Stimulated activated CD8-positive, alpha-beta memory T cell treated with anti-CD3 and anti-CD28 coated beads, Interleukin-2, amount 100 ng/mL, for 1 hour (primary cell): Measurements from ENCODE around the gene USP13.
"Not testable (repeated sequence)": the region's sequence is repeated elsewhere in the genome, so short reads cannot be mapped to it uniquely, and the experiment has no call there.

ENCODE experiments used
- DNase-seq, 2 donors: peaks; one replicate each; pipeline ENCODE4 v3.0.0-alpha.2; 2020; ENCODE audit warnings: low read depth in 2 of 2

Gene USP13, protein sequence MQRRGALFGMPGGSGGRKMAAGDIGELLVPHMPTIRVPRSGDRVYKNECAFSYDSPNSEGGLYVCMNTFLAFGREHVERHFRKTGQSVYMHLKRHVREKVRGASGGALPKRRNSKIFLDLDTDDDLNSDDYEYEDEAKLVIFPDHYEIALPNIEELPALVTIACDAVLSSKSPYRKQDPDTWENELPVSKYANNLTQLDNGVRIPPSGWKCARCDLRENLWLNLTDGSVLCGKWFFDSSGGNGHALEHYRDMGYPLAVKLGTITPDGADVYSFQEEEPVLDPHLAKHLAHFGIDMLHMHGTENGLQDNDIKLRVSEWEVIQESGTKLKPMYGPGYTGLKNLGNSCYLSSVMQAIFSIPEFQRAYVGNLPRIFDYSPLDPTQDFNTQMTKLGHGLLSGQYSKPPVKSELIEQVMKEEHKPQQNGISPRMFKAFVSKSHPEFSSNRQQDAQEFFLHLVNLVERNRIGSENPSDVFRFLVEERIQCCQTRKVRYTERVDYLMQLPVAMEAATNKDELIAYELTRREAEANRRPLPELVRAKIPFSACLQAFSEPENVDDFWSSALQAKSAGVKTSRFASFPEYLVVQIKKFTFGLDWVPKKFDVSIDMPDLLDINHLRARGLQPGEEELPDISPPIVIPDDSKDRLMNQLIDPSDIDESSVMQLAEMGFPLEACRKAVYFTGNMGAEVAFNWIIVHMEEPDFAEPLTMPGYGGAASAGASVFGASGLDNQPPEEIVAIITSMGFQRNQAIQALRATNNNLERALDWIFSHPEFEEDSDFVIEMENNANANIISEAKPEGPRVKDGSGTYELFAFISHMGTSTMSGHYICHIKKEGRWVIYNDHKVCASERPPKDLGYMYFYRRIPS

DNA sequence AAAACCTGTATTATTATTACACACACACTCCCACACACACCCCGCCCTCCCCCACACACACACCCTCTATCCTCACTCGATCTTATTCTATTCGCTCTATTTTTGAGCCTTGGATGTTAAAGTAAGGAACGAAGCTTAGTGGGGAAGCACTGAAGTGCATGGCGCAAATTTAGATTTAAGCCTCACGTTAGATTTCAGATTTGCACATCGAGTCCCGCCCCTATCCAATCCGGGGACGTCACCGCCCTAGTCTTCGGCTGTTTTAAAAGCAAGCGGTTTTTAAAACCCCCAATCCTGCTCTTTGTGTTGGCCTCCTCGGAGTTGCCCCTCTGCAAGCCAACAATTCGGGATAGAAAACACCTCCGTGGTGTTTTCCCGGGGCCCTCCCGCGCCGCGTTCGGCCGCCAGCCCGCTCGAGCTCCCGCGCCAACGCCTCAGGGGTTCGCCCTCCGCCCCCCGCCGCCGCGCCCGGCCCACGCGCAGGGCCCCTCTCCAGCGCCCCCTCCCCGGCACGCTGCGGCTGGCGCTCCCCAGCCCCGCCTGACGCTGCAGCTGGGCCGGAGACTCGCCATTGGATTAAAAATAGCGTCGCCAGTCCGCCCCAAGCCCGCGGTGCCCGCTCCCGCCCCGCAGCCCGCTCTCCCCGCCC lies at the start of gene USP13:
USP13 (plus strand) TSS at position 594 of the 649 bp plus-strand sequence. CDS start 186 bp downstream, outside the sequence.
- peak; percentile 8 to 30 for DNase-seq

DNA sequence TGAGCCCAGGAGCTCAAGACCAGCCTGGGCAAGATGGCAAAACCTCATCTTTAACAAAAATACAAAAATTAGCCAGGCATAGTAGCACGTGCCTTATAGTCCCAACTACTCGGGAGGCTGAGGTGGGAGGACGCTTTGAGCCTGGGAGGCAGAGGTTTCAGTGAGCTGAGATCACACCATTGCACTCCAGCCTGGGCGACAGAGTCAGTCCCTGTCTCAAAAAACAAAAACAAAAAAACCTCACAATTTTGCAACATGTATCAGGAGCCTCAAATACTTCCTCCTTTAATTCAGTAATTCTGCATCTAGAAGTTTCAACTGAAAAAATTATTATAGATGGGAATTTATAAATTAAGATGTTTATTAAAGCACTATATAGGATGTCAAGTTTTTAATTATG lies 49.5 kb upstream of the USP13 start:
- DNase-seq = no peak

DNA sequence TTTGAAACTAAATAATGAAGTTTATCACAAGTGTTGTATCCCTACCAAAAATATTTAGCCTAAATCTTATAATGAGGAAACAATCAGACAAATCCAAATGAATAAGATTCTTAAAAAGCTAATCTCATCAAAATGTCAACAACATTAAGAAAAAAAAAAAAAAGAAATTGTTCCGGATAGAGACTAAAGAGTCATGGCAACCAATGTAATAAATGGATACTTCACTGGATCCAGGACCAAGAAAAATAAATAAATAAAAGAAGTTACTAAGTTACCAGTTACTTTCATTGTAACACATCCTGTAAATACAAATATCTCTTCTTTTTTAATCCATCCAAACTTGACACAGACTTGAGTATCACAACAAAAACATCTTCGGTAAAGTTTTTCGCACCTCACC lies 49.0 kb upstream of the USP13 start:
- no peak for DNase-seq

DNA sequence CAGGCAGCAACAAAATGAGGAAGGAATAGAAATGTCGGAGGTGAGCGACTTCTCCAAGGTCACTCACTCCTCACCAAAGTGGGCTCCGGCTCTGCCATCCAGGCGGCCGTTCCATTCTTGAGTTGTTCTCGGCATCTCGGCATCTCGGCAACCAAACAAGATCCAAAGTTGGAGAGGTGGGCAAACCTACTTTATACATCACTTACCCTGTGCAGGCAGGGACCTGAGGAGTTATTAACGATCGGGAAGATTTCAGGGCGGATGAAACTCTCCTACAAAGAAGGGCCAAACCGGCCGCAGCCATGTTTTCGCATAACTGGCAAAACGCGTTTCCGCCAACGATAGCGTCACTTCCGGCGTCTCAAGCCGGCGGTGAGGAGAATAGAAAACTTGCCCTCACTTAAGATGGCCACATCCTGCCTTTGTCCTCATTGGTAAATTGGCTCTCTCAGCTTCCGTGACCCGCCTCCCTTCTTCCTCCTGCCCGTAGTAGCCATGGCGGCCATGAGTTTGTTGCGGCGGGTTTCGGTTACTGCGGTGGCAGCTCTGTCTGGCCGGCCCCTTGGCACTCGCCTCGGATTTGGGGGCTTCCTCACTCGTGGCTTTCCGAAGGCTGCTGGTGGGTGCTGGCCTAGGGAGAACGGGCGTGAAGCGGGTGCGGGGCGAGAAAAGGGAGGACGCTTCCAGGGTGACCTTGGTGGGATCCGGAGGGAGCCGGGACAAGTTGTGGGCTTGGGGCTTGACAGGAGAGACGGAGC lies 48.3 kb upstream of the USP13 start, which contains the start of the genes MRPL47 and NDUFB5:
MRPL47 (minus strand) TSS at position 318 of the 758 bp plus-strand sequence; CDS start at position 304, 14 bp downstream.
NDUFB5 (plus strand) TSS at position 474 of the 758 bp plus-strand sequence; CDS start at position 496, 22 bp downstream.
- DNase-seq = peak; percentile 82 to 85

DNA sequence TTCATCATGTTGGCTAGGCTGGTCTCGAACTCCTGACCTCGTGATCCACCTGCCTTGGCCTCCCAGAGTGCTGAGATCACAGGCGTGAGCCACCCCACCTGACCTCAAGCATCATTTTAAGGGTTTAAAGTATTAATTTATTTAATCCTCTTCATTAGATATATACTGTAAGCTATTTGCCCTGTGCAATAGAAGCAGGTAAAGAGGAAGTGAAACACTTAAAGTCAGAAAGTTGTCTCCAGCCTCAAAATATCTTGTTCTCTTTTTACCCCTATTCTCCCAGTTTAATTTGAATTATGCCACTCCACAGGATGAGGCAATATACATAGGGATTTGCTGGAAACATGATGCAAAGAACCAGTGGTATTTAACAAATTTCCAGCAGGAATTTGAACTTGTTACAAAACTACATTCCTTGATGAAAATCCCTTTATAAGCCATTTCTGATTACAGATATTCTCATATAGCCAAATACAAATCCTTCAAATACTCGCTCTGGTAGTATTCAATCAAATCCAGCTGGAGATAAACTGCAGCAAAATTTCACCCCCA lies 46.2 kb upstream of the USP13 start:
- no peak for DNase-seq

DNA sequence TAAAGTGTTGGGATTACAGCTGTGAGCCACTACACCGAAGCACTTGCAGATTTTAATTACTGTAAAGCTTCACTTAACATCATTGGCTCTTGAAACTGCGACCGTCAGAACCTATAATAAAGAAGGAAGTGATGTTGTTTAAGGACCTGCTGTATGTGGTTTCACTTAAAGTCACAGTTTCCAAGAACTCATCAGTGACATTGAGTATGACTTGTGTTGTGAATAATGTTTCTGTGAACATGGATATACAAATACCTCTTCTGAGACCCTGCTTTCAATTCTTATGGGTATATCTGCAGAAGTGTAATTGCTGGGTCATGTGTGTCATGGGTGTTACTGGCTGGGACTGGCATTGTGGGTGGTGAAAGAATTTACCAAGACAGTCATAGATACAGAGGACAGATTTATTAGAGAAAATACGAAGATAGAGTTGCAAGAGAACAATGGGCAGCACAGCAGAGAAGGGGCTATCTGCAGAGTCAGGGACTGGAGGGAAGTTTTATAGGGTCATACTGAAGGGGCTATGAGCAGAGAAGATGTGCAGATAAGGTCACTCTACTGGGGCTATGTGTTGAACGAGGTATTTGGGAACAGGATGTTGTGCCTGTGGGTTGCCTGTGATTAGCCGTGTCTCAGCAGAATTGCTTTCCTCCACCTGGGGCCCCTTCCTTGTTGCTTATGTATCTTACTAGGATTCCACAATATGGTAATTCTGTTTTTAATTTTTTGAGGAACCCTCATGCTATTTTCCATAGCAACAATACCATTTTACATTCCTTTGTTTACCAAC lies 43.7 kb upstream of the USP13 start:
- DNase-seq = no peak

DNA sequence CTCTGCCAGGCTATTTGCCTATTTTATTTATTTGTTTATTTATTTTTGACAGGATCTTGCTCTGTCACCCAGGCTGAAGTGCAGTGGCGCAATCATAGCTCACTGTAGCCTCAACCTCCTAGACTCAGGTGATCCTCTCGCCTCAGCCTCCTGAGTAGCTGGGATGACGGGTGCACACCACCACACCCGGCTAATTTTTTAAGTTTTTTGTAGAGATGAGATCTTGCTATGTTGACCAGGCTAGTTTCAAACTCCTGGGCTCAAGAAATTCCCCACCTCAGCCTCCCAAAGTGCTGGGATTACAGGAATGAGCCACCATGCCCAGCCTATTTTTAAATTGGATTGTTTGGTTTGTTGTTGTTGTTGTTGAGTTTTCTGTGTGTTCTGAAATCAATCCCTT lies 42.8 kb upstream of the USP13 start:
- no peak for DNase-seq

DNA sequence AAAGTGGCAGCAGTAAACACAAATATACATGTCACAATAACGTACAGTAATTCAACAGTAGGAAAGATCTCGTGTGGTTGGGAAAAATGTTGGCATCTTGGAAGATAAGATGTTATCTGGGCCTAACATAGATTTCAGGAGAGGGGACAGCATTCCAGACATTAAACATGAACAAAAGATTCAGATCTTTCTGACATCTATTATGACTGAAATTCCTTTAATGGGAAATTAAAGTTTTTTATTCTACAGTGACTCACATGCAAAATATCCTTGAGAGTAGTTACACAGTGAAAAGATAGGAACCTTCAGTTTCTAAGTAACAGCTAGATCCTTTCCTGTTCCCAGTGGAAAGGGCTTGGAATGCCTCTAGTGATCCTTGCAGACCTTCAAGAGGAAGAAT lies 39.0 kb upstream of the USP13 start:
- DNase-seq = no peak

DNA sequence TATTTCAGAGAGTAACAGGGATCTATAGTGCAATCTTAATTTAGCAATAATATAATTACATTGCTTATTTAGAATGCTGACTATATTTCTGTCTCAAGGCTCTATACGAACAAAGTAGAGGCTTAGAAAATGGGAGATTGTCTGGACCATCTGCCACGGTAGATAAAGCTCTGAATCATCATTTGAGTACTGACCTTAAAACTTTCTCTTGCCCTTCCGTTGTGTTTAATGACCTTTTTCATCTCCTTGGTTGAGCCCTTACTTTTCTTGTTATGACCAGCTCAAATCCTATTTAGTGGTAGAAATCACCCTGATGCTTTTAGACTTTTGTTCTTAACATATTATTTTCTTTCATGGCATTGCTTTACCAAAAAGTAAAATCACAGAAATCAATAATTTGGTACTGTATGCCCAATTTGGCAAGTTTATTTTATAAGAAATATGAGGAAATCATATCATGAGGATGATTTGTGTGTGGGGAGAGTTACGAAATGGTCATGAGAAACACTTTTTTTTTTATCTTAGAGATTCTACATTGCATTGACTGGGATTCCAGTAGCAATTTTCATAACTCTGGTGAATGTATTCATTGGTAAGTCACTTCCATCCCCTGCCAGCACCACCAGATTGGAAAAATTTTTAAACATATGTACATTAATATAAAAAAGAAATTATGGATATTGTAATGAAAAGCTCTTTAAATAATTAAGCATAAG lies 37.2 kb upstream of the USP13 start:
- DNase-seq = no peak

DNA sequence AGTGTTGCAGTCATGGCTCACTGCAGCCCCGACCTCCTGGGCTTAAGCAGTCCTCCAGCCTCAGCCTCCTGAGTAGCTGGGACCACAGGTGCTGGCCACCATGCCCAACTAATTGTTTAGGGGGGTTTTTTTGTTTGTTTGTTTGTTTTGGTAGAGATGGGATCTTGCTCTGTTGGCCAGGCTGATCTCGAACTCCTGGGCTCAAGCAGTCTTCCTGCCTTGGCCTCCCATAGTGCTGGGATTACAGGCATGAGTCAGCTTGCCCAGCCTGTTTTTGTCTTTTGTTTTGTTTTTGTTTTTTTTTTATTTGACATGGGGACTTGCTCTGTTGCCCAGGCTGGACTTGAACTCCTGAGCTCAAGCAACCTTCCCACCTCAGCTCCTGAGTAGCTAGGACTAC lies 30.8 kb upstream of the USP13 start:
- DNase-seq = no peak

DNA sequence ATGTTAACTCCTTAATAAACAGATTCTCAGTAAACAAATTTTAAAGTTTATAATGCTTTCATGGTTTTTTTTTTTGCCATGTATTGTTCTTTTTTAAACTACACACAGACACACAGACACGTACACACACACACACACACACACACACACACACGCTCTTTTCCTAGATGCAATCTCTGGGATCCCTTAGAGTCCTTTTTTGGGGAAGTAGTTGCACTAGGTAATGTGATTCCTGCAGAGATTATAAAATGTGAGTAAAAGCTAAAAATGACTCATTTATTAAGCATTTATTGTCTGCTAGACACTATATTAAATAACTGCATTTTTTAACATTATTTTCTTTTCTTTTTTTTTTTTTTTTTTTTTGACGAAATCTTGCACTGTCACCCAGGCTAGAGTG lies 28.4 kb upstream of the USP13 start:
- no peak for DNase-seq

DNA sequence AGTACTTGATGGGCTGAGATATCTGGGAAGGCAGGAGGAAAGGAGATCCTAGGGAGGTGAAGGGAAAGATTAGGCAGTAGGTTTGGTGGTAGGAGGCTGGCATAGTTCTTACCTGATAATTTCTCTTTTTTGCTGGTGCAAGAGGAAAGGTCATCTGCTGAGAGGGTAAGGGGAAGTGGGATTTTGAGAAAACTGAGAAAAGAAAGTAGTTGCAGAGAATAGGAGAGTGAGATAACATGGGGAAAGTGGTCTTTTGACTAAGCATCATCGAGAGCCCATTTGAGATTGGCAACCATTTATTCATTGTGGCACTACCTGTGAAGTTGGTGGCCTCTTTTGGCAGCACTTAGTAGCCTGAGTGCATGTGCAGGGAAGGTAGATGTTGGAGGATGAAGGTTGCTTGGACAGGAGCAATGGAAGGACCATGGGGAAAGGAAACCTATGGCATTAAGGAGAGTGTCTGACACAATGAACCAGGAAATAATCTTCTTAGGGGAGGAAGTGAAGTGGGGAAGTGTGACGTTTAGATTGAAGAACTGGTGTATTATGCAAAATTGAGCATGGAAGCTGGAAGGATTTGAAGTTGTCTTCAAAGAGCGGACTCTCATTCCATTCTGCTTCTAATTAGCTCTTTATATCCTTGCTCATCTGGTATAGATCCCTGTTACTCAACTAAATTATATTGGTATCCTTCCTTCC lies 21.9 kb upstream of the USP13 start:
- no peak for DNase-seq

DNA sequence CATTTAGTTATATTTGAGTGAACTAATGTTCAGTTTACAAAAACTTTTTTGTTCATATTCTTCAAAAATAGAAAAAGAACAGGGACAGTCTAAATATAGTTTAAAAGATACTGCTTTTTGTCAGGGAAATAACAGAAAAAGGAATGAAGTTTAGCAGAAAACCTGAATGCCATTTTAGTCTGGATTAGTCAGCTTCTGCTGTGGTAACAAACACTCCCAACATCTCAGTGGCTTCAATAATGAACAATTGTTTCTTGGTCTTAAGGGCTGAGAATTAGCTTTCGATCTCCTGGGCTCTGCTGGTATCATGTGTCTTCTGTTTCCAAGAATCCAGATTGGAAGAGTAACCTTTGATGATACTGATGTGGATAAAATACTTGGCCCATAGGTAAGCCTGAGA lies 12.4 kb upstream of the USP13 start:
- DNase-seq = no peak

DNA sequence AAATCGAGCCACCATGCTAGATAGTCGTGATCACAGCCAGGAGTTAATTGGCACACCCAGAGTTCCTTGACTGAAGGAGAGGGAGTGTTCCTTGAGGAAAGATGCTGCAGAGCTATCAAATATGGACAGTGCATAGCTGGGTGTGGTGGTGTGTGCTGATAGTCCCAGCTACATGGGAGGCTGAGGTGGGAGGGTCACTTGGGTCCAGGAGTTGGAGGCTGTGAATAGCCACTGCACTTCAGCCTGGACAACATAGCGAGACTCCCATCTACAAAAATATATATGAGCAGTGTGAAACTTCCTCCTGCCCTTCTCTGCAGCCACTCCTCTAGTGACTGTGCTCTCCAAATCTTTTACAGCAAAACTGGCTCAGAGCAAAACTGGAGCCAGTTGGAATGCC lies 10.0 kb upstream of the USP13 start:
- DNase-seq = no peak

DNA sequence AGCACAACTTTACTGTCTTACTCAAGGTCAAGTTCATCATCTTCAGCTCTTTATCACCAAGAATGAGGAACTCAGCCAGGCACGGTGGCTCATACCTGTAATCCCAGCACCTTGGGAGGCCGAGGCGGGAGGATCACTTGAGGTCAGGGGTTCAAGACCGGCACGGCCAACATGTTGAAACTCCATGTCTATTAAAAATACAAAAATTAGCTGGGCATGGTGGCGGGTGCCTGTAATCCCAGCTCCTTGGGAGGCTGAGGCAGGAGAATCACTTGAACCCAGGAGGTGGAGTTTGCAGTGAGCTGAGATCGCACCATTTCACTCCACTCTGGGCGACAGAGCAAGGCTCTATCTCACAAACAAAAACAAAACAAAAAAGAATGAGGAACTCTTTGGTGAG lies 9.0 kb upstream of the USP13 start:
- not testable (repeated sequence) for DNase-seq

DNA sequence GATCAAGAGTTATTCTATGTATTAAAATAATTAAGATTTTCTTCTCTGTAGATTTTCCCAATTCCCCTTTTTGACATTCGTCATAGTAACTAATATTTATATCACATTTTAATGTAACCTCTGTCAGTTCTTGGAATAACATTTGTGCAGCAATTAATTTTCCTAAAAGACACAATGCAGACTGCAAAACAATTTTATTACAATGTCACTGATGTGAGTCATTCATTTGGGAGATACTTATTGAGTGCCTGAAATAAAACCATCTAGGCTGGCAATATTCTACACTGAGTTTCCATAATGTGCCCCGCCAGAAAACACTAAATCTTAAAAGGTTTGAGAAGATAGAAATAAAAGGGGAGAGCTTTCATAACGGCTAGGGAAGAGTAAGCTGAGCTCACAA lies 6.7 kb upstream of the USP13 start:
- no peak for DNase-seq

DNA sequence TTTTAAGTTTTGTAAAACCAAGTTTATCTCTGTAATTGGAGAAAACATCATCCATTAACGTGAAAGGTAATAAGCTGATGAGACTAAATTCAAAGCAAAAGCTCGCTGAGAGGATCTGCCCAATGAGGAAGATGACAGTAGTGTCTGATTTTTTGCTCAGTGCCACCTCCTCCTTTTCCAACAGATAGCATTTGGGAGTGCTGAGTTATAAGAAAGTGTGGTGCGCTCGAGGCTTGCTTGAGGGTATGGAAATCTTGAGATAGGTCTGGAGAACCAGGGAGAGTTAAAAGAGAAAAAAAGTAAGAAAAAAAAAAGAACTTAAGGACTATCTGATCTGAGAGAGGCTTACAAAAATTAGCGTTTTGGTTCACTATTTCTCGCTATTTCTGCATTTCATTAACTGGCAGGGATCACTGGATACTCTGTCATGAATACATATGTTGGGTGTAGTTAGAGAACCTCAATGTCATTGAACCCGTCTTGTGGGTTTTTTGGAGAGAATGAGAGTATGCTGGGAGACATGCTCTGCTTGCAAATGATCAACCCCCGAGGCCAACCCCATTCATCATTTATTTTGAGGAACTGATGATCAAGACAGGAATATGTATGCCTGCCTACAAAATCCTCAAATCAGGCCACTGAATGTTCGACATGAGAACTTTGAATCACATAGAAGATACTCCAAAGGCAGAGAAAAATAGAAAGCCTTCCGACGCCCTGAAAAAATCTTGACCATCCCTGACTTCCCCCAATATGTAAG lies 973 bp upstream of the USP13 start:
- no peak for DNase-seq

DNA sequence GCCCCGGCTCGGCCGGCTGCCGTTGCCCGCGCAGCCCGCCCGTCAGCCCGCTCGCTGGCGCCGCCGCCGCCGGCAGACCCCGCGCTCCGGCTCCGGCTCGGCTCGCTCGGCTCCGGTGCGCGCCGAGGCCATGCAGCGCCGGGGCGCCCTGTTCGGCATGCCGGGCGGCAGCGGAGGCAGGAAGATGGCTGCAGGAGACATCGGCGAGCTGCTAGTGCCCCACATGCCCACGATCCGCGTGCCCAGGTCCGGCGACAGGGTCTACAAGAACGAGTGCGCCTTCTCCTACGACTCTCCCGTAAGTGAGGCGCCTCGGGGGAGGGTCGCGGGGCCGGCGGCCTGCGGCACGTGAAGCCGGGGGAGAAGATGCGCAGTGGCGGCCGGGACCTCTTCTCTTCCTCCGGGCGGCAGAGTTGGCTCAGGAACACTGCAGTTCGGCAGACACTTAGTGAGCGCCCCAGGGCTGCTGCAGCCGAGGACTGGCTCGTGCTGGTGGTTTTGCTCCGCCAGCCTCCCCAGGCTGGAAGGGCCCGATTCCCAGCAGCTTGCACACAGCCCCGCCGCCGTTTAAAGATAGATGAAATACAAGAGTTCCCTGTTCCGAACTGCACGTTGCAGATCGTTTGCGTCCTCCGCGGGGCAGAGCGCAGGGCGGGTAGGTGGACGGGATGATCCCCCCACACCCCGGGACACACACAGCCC lies 407 bp downstream of the USP13 start:
- DNase-seq = peak; percentile 17 to 39
